Keratinocyte (primary cell): ENCODE measurements around the gene MX1.

Experiments
- CTCF ChIP-seq, 3 experiments: IDR thresholded peaks in 1 of 3; conservative IDR thresholded peaks in 1 of 3; optimal IDR thresholded peaks in 1 of 3; 2 replicates in 2 of 3; 3 replicates in 1 of 3; pipeline versions ENCODE3 to v1.5.1; 2011; ENCODE audit warnings: low read length in 3 of 3, mild to moderate bottlenecking in 3 of 3, moderate library complexity in 2 of 3, control low read depth in 1 of 3, inconsistent platforms in 1 of 3; ENCODE audit not compliant: insufficient read depth in 2 of 3; ENCODE audit errors: extremely low read depth in 1 of 3
- EZH2 ChIP-seq: IDR thresholded peaks from one replicate; pipeline ENCODE4 v1.6.1; 2012; ENCODE audit warnings: inconsistent platforms, mild to moderate bottlenecking, low read length, moderate library complexity

GRCh38 chr21:41439248-41439647, 13.2 kb downstream of the MX1 start:
- no peak for TF ChIP-seq CTCF (optimal IDR thresholded peaks at IDR 0.05 in 1 of 3, IDR thresholded peaks at IDR 0.05 in 1 of 3, conservative IDR thresholded peaks at IDR 0.05 in 1 of 3; ENCODE audit: extremely low read depth in 1 of 3, insufficient read depth in 2 of 3, low read length in 3 of 3)
- TF ChIP-seq EZH2: no peak
